ENCODE data around the gene CNOT8. TPM values are rescaled to one million over a fixed set of nuclear protein-coding genes. Genes with fewer than 3 reads are reported as not detected.

Gene CNOT8
- total RNA-seq, 1 experiment from 2014 or later: 45.6 TPM

GRCh38 chr5:154849264-154849785 is 9.1 kb upstream of the CNOT8 start:
- Histone ChIP-seq H4K91ac (ENCODE audit: insufficient read length, low read depth, low read length) (no peak overlapping the region), H3T11ph (ENCODE audit: low read length) (no peak overlapping the region), H3K14ac (ENCODE audit: insufficient read depth, low read length) (no peak overlapping the region), H3K27me3 (ENCODE audit: insufficient read depth, low read length) (no peaks in the 10 kb centered on the region), H3K56ac (ENCODE audit: insufficient read length, low read depth, low read length) (no peak overlapping the region), H3K23ac (ENCODE audit: insufficient read length, low read depth, low read length) (no peak overlapping the region), H3K4me1 (ENCODE audit: insufficient read depth, low read length) (no peaks in the 10 kb centered on the region), H3K27ac (ENCODE audit: insufficient read length, low read depth, low read length) (no peak overlapping the region), H3K79me2 (ENCODE audit: insufficient read depth, low read length) (no peaks in the 10 kb centered on the region), H3K4me2 (ENCODE audit: insufficient read depth, insufficient read length, low read length) (no peak overlapping the region), H3K23me2 (ENCODE audit: insufficient read length, low read depth, low read length, poor library complexity, severe bottlenecking) (no peaks in the 10 kb centered on the region), H2AK5ac (ENCODE audit: insufficient read length, low read length) (no peak overlapping the region), H2AFZ (ENCODE audit: low read length) (no peak overlapping the region), H2BK20ac (ENCODE audit: low read depth, low read length, poor library complexity, severe bottlenecking) (no peak overlapping the region), H4K5ac (ENCODE audit: insufficient read length, low read depth, low read length) (no peak overlapping the region), H4K8ac (replicated peaks; ENCODE audit: insufficient read length, low read depth, low read length) (no peak overlapping the region), H3K18ac (ENCODE audit: insufficient read length, low read depth, low read length) (no peak overlapping the region), H3K9me3 (ENCODE audit: control insufficient read depth, low read depth, low read length) (no peaks in the 10 kb centered on the region), H2BK5ac (ENCODE audit: insufficient read length, low read length) (no peak overlapping the region), H4K20me1 (ENCODE audit: control insufficient read depth, insufficient read depth, insufficient read length) (no peaks in the 10 kb centered on the region), H2BK12ac (ENCODE audit: insufficient read length, low read depth, low read length) (no peak overlapping the region), H2BK120ac (ENCODE audit: low read depth, low read length, poor library complexity, severe bottlenecking) (no peak overlapping the region), H2BK15ac (ENCODE audit: low read depth, low read length) (no peak overlapping the region), H3K9ac (ENCODE audit: extremely low read depth, insufficient read length, low read length) (no peak overlapping the region), H3K4ac (ENCODE audit: low read depth, low read length) (no peak overlapping the region), H3K79me1 (ENCODE audit: insufficient read depth, low read depth, low read length, poor library complexity, severe bottlenecking) (no peaks in the 10 kb centered on the region)
- Mint-ChIP-seq H3K36me3 (ENCODE audit: insufficient read depth in 1 of 3, low read depth in 3 of 3) (no peaks in the 10 kb centered on the region; a peak in 1 of 7 replicates), H3K9me3 (no peaks in the 10 kb centered on the region), H3K27me3 (ENCODE audit: low read depth) (no peaks in the 10 kb centered on the region), H3K27ac (peak overlapping the region in 2 of 3 experiments; percentile 58 to 97; a peak in 2 of 7 replicates), H3K4me3 (peak overlapping the region in 1 of 2 experiments; percentile 83; a peak in 2 of 5 replicates), H3K4me1 (peaks cover 21 to 24% of the 10 kb centered on the region in 2 experiments)
- no peak for TF ChIP-seq CTCF (conservative IDR thresholded peaks at IDR 0.05)
- DNase-seq: no peak
- WGBS (ENCODE audit: extremely low coverage, insufficient read length, low lambda C conversion rate): no CpG with 5 or more reads among the region's 6 CpGs
